HEK293 (cell line): ENCODE measurements around the gene AKAP6.

Source experiments
- CTCF ChIA-PET: fragments of 350-600 bp; formaldehyde crosslinking; extraction: SDS; loops from one replicate; lab custom pipeline; 2021; ENCODE audit warnings: antibody characterized with exemption; lab: Yijun Ruan, JAX
- POLR2A ChIA-PET: fragments of 300-600 bp; formaldehyde crosslinking; extraction: SDS; loops from one replicate; lab custom pipeline; 2020; ENCODE audit warnings: antibody characterized with exemption, inconsistent platforms; lab: Yijun Ruan, JAX
- H3K27ac ChIP-seq: fragments of 200-500 bp; sonication (Bioruptor generic); 2 replicates; pipeline ENCODE4 v1.5.1; 2014; ENCODE audit warnings: low read depth, low read length, control low read depth, inconsistent platforms; ENCODE audit errors: extremely low read depth
- H3K36me3 ChIP-seq, 2 experiments: fragments of 200-500 bp in 1 of 2; sonication (Bioruptor generic) in 1 of 2; 1 replicate in 1 of 2; 2 replicates in 1 of 2; pipeline ENCODE4 v1.5.1; 2014 to 2017; ENCODE audit warnings: inconsistent platforms in 2 of 2, low read length in 2 of 2; ENCODE audit not compliant: control insufficient read depth in 2 of 2, insufficient read depth in 1 of 2
- H3K4me1 ChIP-seq: fragments of 200-500 bp; sonication (Bioruptor generic); 2 replicates; pipeline ENCODE4 v1.5.1; 2014; ENCODE audit warnings: mild to moderate bottlenecking, low read length, inconsistent platforms; ENCODE audit not compliant: control insufficient read depth, insufficient read depth
- H3K4me3 ChIP-seq: 2 replicates; pipeline ENCODE4 v1.5.1; 2011; ENCODE audit warnings: low read depth, mild to moderate bottlenecking, control low read depth, low read length, moderate library complexity
- H3K9me3 ChIP-seq: fragments of 200-500 bp; sonication (Bioruptor generic); 2 replicates; pipeline ENCODE4 v1.5.1; 2014; ENCODE audit warnings: low read depth, low read length, inconsistent platforms; ENCODE audit not compliant: control insufficient read depth, insufficient read depth
- KLF10 ChIP-seq: fragments of 450-650 bp; IDR thresholded peaks from 2 replicates; pipeline ENCODE4 v1.5.1; 2018; ENCODE audit warnings: missing biosample characterization, mild to moderate bottlenecking, missing genetic modification characterization
- KLF8 ChIP-seq: fragments of 450-650 bp; formaldehyde crosslinking; IDR thresholded peaks from 2 replicates; pipeline ENCODE4 v1.5.1; 2016; ENCODE audit warnings: missing biosample characterization, missing genetic modification characterization
- MZF1 ChIP-seq: fragments of 450-650 bp; formaldehyde crosslinking; IDR thresholded peaks from 2 replicates; pipeline ENCODE4 v1.5.1; 2017; ENCODE audit warnings: missing biosample characterization, missing genetic modification characterization, borderline replicate concordance
- REPIN1 ChIP-seq: fragments of 450-650 bp; formaldehyde crosslinking; IDR thresholded peaks from 2 replicates; pipeline ENCODE4 v1.5.1; 2017; ENCODE audit warnings: missing biosample characterization, missing genetic modification characterization, low read depth
- SALL2 ChIP-seq: fragments of 450-650 bp; formaldehyde crosslinking; IDR thresholded peaks from 2 replicates; pipeline ENCODE4 v1.5.0; 2017; ENCODE audit warnings: missing biosample characterization, mild to moderate bottlenecking, missing genetic modification characterization, borderline replicate concordance
- TRIM28 ChIP-seq: IDR thresholded peaks from 2 replicates; pipeline ENCODE4 v1.6.1; 2011; ENCODE audit warnings: low read length, control low read depth, borderline replicate concordance
- ZBTB10 ChIP-seq: fragments of 450-650 bp; formaldehyde crosslinking; IDR thresholded peaks from 2 replicates; pipeline ENCODE4 v1.5.1; 2016; ENCODE audit warnings: missing biosample characterization, missing genetic modification characterization
- ZBTB20 ChIP-seq: fragments of 450-650 bp; formaldehyde crosslinking; IDR thresholded peaks from 2 replicates; pipeline ENCODE4 v1.5.1; 2016; ENCODE audit warnings: missing biosample characterization, missing genetic modification characterization
- ZBTB26 ChIP-seq: fragments of 450-650 bp; formaldehyde crosslinking; optimal IDR thresholded peaks from 2 replicates; pipeline ENCODE3; 2016; ENCODE audit warnings: missing biosample characterization, mild to moderate bottlenecking, missing genetic modification characterization
- ZNF221 ChIP-seq: fragments of 450-650 bp; formaldehyde crosslinking; IDR thresholded peaks from 2 replicates; pipeline ENCODE4 v1.5.1; 2017; ENCODE audit warnings: missing biosample characterization, missing genetic modification characterization, borderline replicate concordance
- ZNF23 ChIP-seq: fragments of 450-650 bp; formaldehyde crosslinking; IDR thresholded peaks from 2 replicates; pipeline ENCODE4 v1.5.1; 2016; ENCODE audit warnings: missing biosample characterization, missing genetic modification characterization, borderline replicate concordance
- ZNF24 ChIP-seq: fragments of 450-650 bp; formaldehyde crosslinking; IDR thresholded peaks from 2 replicates; pipeline ENCODE4 v1.5.1; 2016; ENCODE audit warnings: missing biosample characterization, missing genetic modification characterization
- ZNF341 ChIP-seq: fragments of 450-650 bp; formaldehyde crosslinking; IDR thresholded peaks from 2 replicates; pipeline ENCODE4; 2016; ENCODE audit warnings: low read depth, missing biosample characterization, missing genetic modification characterization
- ZNF394 ChIP-seq: fragments of 450-650 bp; formaldehyde crosslinking; IDR thresholded peaks from 2 replicates; pipeline ENCODE4 v1.5.1; 2016; ENCODE audit warnings: missing biosample characterization, missing genetic modification characterization, mild to moderate bottlenecking, moderate library complexity, borderline replicate concordance
- ZNF549 ChIP-seq: fragments of 450-650 bp; IDR thresholded peaks from 2 replicates; pipeline ENCODE4 v1.5.1; 2018; ENCODE audit warnings: missing biosample characterization, missing genetic modification characterization, mild to moderate bottlenecking, inconsistent platforms, moderate library complexity
- ZNF596 ChIP-seq: fragments of 450-650 bp; IDR thresholded peaks from 2 replicates; pipeline ENCODE4 v1.5.0; 2018; ENCODE audit warnings: missing biosample characterization, mild to moderate bottlenecking, missing genetic modification characterization, moderate library complexity
- ZNF610 ChIP-seq: fragments of 450-650 bp; formaldehyde crosslinking; IDR thresholded peaks from 2 replicates; pipeline ENCODE4 v1.5.1; 2016; ENCODE audit warnings: missing biosample characterization, missing genetic modification characterization, borderline replicate concordance
- ZNF621 ChIP-seq: fragments of 450-650 bp; formaldehyde crosslinking; IDR thresholded peaks from 2 replicates; pipeline ENCODE4 v1.5.1; 2017; ENCODE audit warnings: missing biosample characterization, missing genetic modification characterization
- ZNF626 ChIP-seq: fragments of 450-650 bp; sonication (Bioruptor Pico); formaldehyde crosslinking; IDR thresholded peaks from 2 replicates; pipeline ENCODE4 v1.5.1; 2018; ENCODE audit warnings: missing biosample characterization, missing genetic modification characterization, inconsistent platforms
- ZNF707 ChIP-seq: fragments of 450-650 bp; formaldehyde crosslinking; IDR thresholded peaks from 2 replicates; pipeline ENCODE4 v1.5.1; 2016; ENCODE audit warnings: missing biosample characterization, missing genetic modification characterization
- ZNF792 ChIP-seq: fragments of 450-650 bp; formaldehyde crosslinking; IDR thresholded peaks from 2 replicates; pipeline ENCODE4 v1.5.1; 2016; ENCODE audit warnings: missing biosample characterization, missing genetic modification characterization
- ZSCAN23 ChIP-seq: fragments of 450-650 bp; formaldehyde crosslinking; IDR thresholded peaks from 2 replicates; pipeline ENCODE4 v1.5.1; 2016; ENCODE audit warnings: missing biosample characterization, missing genetic modification characterization
- TF ChIP-seq, protein P1 (sequence below): fragments of 450-650 bp; formaldehyde crosslinking; IDR thresholded peaks from 2 replicates; pipeline ENCODE4 v1.5.0; 2017; ENCODE audit warnings: missing biosample characterization, missing genetic modification characterization, borderline replicate concordance
- TF ChIP-seq, protein P2 (sequence below): fragments of 450-650 bp; formaldehyde crosslinking; IDR thresholded peaks from 2 replicates; pipeline ENCODE4; 2016; ENCODE audit warnings: missing biosample characterization, missing genetic modification characterization
- TF ChIP-seq, protein P3 (sequence below): fragments of 450-650 bp; formaldehyde crosslinking; IDR thresholded peaks from 2 replicates; pipeline ENCODE4 v1.5.1; 2016; ENCODE audit warnings: missing biosample characterization, missing genetic modification characterization

AKAP6 gene

DNA sequence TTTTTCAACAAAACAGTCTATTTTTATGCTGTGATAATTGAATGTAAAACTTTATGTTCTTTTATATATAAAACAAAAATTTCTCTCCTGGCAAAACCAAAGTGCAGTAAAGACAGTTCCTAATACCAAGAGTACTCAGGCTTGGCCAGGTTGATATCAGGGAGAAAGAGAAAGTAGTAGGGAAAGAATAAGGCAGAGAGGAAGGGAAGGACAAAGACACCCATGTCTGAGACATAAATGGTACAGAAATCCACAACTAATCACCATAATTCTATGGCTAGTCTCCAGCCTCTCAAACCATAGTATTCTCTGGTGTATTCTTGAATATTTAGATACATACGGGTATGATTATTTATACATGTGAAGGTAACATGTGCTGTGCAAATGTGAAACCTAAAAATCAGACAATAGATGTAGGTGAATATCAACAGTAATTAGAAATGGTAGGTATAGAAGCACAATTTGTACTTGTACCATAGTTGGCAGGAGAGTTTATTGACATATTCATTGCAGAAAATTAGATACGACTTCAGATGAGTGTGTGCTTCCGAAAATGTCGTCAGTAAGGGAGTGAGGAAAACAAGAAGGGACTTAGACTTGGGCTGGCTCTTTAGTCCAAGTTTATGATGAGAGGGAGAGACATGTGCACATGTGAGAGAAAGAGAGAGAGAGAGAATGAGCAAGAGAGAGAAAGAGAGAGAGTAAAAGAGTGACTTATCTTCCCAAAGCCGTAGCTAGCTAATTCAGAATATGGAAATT is 378.8 kb downstream of the AKAP6 start:
- no peaks in the 10 kb centered on the region for H3K9me3 ChIP-seq
- H3K27ac ChIP-seq = no peak overlapping the region
- H3K4me1 ChIP-seq = no peaks in the 10 kb centered on the region; the same call in 1 of the 2 replicates
- TF ChIP-seq ZNF610 = no peak
- no peak for TF ChIP-seq KLF8 (tag by site-specific recombination)
- no peak for TF ChIP-seq ZNF23 (tag by site-specific recombination)
- no peak for TF ChIP-seq ZNF626
- no peak for TF ChIP-seq ZNF394 (tag by site-specific recombination)
- TF ChIP-seq, protein P1, sequence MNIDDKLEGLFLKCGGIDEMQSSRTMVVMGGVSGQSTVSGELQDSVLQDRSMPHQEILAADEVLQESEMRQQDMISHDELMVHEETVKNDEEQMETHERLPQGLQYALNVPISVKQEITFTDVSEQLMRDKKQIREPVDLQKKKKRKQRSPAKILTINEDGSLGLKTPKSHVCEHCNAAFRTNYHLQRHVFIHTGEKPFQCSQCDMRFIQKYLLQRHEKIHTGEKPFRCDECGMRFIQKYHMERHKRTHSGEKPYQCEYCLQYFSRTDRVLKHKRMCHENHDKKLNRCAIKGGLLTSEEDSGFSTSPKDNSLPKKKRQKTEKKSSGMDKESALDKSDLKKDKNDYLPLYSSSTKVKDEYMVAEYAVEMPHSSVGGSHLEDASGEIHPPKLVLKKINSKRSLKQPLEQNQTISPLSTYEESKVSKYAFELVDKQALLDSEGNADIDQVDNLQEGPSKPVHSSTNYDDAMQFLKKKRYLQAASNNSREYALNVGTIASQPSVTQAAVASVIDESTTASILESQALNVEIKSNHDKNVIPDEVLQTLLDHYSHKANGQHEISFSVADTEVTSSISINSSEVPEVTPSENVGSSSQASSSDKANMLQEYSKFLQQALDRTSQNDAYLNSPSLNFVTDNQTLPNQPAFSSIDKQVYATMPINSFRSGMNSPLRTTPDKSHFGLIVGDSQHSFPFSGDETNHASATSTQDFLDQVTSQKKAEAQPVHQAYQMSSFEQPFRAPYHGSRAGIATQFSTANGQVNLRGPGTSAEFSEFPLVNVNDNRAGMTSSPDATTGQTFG (tag by site-specific recombination) = no peak
- no peak for TF ChIP-seq MZF1 (tag by site-specific recombination)
- TF ChIP-seq ZNF792 (tag by site-specific recombination) = no peak
- no peak for TF ChIP-seq SALL2 (tag by site-specific recombination)
- TF ChIP-seq, protein P2, sequence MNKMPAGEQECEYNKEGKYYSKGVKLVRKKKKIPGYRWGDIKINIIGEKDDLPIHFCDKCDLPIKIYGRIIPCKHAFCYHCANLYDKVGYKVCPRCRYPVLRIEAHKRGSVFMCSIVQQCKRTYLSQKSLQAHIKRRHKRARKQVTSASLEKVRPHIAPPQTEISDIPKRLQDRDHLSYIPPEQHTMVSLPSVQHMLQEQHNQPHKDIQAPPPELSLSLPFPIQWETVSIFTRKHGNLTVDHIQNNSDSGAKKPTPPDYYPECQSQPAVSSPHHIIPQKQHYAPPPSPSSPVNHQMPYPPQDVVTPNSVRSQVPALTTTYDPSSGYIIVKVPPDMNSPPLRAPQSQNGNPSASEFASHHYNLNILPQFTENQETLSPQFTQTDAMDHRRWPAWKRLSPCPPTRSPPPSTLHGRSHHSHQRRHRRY = no peak
- TF ChIP-seq ZNF549 (tag by site-specific recombination) = no peak
- no peak for TF ChIP-seq ZNF24 (tag by site-specific recombination)
- TF ChIP-seq ZBTB10 (tag by site-specific recombination) = no peak
- no peak for TF ChIP-seq REPIN1 (tag by site-specific recombination)
- no peak for TF ChIP-seq TRIM28
- TF ChIP-seq ZBTB26 (tag by site-specific recombination) = no peak
- H3K4me3 ChIP-seq = no peak overlapping the region
- ChIA-PET CTCF (interaction anchor here (0.6 kb wide), 1 partner anchor 156 kb away, joined by 3 read pairs; no protein-coding TSS in a partner anchor), POLR2A (no interaction called here)
- no peaks in the 10 kb centered on the region for H3K36me3 ChIP-seq

- no peaks in the 10 kb centered on the region for H3K36me3 ChIP-seq
- POLR2A ChIA-PET = no interaction called here
- TF ChIP-seq ZBTB20 = no peak
- TF ChIP-seq ZNF707 (tag by site-specific recombination) = no peak
- no peak for TF ChIP-seq ZNF221
- TF ChIP-seq ZNF596 (tag by site-specific recombination) = no peak
- TF ChIP-seq ZNF621 = no peak
- TF ChIP-seq ZNF341 = no peak
- TF ChIP-seq KLF10 (tag by site-specific recombination) = no peak
- TF ChIP-seq, protein P3, sequence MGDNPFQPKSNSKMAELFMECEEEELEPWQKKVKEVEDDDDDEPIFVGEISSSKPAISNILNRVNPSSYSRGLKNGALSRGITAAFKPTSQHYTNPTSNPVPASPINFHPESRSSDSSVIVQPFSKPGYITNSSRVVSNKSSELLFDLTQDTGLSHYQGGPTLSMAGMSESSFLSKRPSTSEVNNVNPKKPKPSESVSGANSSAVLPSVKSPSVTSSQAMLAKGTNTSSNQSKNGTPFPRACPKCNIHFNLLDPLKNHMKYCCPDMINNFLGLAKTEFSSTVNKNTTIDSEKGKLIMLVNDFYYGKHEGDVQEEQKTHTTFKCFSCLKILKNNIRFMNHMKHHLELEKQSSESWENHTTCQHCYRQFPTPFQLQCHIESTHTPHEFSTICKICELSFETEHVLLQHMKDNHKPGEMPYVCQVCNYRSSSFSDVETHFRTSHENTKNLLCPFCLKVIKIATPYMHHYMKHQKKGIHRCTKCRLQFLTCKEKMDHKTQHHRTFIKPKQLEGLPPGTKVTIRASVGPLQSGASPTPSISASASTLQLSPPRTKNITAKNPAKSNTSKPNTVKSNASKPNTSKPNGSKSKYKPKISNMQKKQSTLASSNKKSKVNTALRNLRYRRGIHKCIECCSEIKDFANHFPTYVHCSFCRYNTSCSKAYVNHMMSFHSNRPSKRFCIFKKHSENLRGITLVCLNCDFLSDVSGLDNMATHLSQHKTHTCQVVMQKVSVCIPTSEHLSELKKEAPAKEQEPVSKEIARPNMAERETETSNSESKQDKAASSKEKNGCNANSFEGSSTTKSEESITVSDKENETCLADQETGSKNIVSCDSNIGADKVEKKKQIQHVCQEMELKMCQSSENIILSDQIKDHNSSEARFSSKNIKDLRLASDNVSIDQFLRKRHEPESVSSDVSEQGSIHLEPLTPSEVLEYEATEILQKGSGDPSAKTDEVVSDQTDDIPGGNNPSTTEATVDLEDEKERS (tag by site-specific recombination) = no peak
- no peak for TF ChIP-seq ZSCAN23 (tag by site-specific recombination)
Measured at GRCh38 chr14:32709027-32709426, 379.9 kb downstream of the AKAP6 start.

More at GRCh38 chr14:32709027-32709426, 379.9 kb downstream of the AKAP6 start:
- Histone ChIP-seq H3K4me1 (no peaks in the 10 kb centered on the region; the same call in 1 of the 2 replicates), H3K9me3 (no peaks in the 10 kb centered on the region), H3K27ac (no peak overlapping the region), H3K4me3 (no peak overlapping the region)
- CTCF ChIA-PET = interaction anchor here (0.6 to 1.0 kb wide), 3 partner anchors 962 to 1146 kb away, joined by 3 to 7 read pairs (median 4); no protein-coding TSS in a partner anchor
